Suppressor macrophage treated with lipopolysaccharide for 1 hour (primary cell): Measurements from ENCODE around the gene SLC4A2.
"Not testable (repeated sequence)": the region's sequence is repeated elsewhere in the genome, so short reads cannot be mapped to it uniquely, and the experiment has no call there.

Experiments used
- DNase-seq, 3 donors: peaks; one replicate each; pipeline ENCODE4 v3.0.0-alpha.2; 2020 to 2022

The SLC4A2 gene

GRCh38 chr7:151024435-151025056 lies 34.8 kb upstream of the SLC4A2 start, which contains the start of gene ATG9B:
Gene ATG9B (minus strand): TSS chr7:151024494. CDS start chr7:151024423, 71 bp downstream.
- DNase-seq: no peak

- DNase-seq: no peak
These were observed 33.3 kb upstream of the SLC4A2 start for GRCh38 chr7:151025924-151026671.

GRCh38 chr7:151026771-151027727 lies 32.3 kb upstream of the SLC4A2 start:
- not testable (repeated sequence) for DNase-seq

GRCh38 chr7:151027728-151028130 lies 31.7 kb upstream of the SLC4A2 start:
- not testable (repeated sequence) for DNase-seq

- peak; percentile 98 to 99 (median 98) for DNase-seq
These were observed 31.1 kb upstream of the SLC4A2 start, which contains the start of gene ABCB8 for GRCh38 chr7:151028131-151028947. Gene ABCB8 (plus strand): TSS chr7:151028450. CDS start chr7:151028516, 66 bp downstream.

- no peak for DNase-seq
These were observed 30.4 kb upstream of the SLC4A2 start for GRCh38 chr7:151028948-151029501.

GRCh38 chr7:151031011-151031410 lies 28.4 kb upstream of the SLC4A2 start:
- no peak for DNase-seq

GRCh38 chr7:151032936-151033863 lies 26.2 kb upstream of the SLC4A2 start:
- DNase-seq: peak; percentile 42 to 65 (median 48)

- DNase-seq: no peak
These were observed 25.5 kb upstream of the SLC4A2 start for GRCh38 chr7:151033864-151034249.

- DNase-seq: no peak
These were observed 24.9 kb upstream of the SLC4A2 start for GRCh38 chr7:151034312-151035025.

- peak; percentile 65 to 81 (median 67) for DNase-seq
These were observed 24.2 kb upstream of the SLC4A2 start for GRCh38 chr7:151035026-151035717.

- no peak for DNase-seq
These were observed 23.5 kb upstream of the SLC4A2 start for GRCh38 chr7:151035902-151036301.

- peak; percentile 91 to 95 (median 94) for DNase-seq
These were observed 20.2 kb upstream of the SLC4A2 start for GRCh38 chr7:151038951-151039849.

- peak in 2 of 3 donors; percentile 24 to 46 for DNase-seq
These were observed 19.4 kb upstream of the SLC4A2 start for GRCh38 chr7:151039850-151040548.

- DNase-seq: no peak
These were observed 18.6 kb upstream of the SLC4A2 start for GRCh38 chr7:151040616-151041375.

- DNase-seq: not testable (repeated sequence)
These were observed 15.9 kb upstream of the SLC4A2 start for GRCh38 chr7:151043449-151043848.

- no peak for DNase-seq
These were observed 15.4 kb upstream of the SLC4A2 start for GRCh38 chr7:151043959-151044358.
